ENCODE data around the gene KRTAP12-2.

DNA sequence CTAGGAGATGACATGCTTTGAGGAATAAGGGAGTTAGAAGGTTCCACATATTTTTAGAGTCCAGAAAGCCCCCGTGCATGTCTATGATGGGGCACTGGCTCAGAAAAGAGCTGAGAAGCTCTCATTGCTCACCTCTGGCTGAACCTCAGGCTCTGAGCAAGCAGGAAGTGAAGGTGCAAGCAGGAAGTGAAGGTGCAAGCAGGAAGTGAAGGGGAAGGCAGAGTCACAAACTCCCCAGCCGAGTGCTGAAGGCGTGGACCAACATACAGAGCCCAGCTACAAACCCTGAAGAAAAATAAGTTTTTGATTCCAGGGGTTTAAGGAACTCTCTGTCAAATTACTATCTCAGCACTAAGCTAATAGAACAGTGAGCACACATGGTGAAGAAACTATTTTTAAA is 47.8 kb downstream of the KRTAP12-2 start:
- TF ChIP-seq, protein P1, sequence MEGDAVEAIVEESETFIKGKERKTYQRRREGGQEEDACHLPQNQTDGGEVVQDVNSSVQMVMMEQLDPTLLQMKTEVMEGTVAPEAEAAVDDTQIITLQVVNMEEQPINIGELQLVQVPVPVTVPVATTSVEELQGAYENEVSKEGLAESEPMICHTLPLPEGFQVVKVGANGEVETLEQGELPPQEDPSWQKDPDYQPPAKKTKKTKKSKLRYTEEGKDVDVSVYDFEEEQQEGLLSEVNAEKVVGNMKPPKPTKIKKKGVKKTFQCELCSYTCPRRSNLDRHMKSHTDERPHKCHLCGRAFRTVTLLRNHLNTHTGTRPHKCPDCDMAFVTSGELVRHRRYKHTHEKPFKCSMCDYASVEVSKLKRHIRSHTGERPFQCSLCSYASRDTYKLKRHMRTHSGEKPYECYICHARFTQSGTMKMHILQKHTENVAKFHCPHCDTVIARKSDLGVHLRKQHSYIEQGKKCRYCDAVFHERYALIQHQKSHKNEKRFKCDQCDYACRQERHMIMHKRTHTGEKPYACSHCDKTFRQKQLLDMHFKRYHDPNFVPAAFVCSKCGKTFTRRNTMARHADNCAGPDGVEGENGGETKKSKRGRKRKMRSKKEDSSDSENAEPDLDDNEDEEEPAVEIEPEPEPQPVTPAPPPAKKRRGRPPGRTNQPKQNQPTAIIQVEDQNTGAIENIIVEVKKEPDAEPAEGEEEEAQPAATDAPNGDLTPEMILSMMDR (IDR thresholded peaks at IDR 0.05), result no peak
- no peak for TF ChIP-seq POLR2A (IDR thresholded peaks at IDR 0.05)

All from esophagus squamous epithelium (tissue), 4 donors.